AG04449 (cell line): ENCODE measurements around the gene CNDP1.

Source experiments
- CTCF ChIA-PET: fragments of 350-600 bp; formaldehyde crosslinking; extraction: SDS; loops from one replicate; lab custom pipeline; 2021; ENCODE audit warnings: antibody characterized with exemption; lab: Yijun Ruan, JAX
- POLR2A ChIA-PET: fragments of 400-600, 350-600 bp; formaldehyde crosslinking; extraction: SDS; loops from one replicate; lab custom pipeline; 2020; ENCODE audit warnings: antibody characterized with exemption, inconsistent platforms; lab: Yijun Ruan, JAX
- DNase-seq: peaks from one replicate; pipeline ENCODE4 v3.0.0-alpha.2; 2010; ENCODE audit warnings: low read depth, low spot score
- H3K4me3 ChIP-seq: 2 replicates; pipeline ENCODE4 v1.5.1; 2011; ENCODE audit warnings: low read depth, mild to moderate bottlenecking, control low read depth, low read length
- CTCF ChIP-seq: IDR thresholded peaks from one replicate; pipeline ENCODE4 v1.5.1; 2011; ENCODE audit warnings: mild to moderate bottlenecking, moderate library complexity, low read length, control low read depth, inconsistent platforms; ENCODE audit not compliant: insufficient read depth; ENCODE audit errors: missing control alignments

The CNDP1 gene

GRCh38 chr18:74516271-74517235 is 17.7 kb upstream of the CNDP1 start:
- no peak for TF ChIP-seq CTCF
- CTCF ChIA-PET = interaction anchor here (1.8 to 1.9 kb wide), 2 partner anchors 14 to 35 kb away, joined by 5 to 6 read pairs; no protein-coding TSS in a partner anchor
- H3K4me3 ChIP-seq = no peak overlapping the region
- POLR2A ChIA-PET = no interaction called here
- no peak for DNase-seq

DNA sequence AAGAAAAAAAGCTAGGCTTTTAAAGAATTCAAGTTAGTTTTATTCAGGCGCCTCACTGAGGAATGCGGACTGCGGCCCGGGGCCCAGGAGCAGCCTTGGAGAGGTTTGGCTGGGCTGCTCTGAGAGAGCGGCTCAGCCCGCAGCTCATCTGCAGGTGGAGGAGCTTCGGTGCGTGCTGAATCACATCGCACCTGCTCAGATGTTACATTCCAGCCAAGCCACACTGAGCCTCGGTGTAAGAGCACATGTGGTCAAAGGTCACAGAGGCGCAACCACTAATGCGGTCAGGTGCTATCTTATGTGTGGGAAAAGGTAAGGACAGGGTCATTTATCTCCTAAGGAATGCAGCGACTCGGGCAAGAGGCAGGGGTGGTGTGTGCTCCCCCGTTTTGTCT is 17.1 kb upstream of the CNDP1 start:
- DNase-seq = no peak
- POLR2A ChIA-PET = no interaction called here
- TF ChIP-seq CTCF = no peak
- no peak overlapping the region for H3K4me3 ChIP-seq
- CTCF ChIA-PET = interaction anchor here (1.8 to 1.9 kb wide), 2 partner anchors 14 to 35 kb away, joined by 5 to 6 read pairs; no protein-coding TSS in a partner anchor

- CTCF ChIA-PET = interaction anchor here (1.8 kb wide), 1 partner anchor 12 kb away, joined by 6 read pairs; no protein-coding TSS in a partner anchor
- POLR2A ChIA-PET = no interaction called here
- H3K4me3 ChIP-seq = no peak overlapping the region
- no peak for DNase-seq
- no peak for TF ChIP-seq CTCF
Observed at GRCh38 chr18:74518456-74519295, 15.6 kb upstream of the CNDP1 start.

GRCh38 chr18:74519320-74520095 is 14.8 kb upstream of the CNDP1 start:
- DNase-seq = no peak
- ChIA-PET CTCF (no interaction called here), POLR2A (no interaction called here)
- no peak for TF ChIP-seq CTCF
- H3K4me3 ChIP-seq = no peak overlapping the region

DNA sequence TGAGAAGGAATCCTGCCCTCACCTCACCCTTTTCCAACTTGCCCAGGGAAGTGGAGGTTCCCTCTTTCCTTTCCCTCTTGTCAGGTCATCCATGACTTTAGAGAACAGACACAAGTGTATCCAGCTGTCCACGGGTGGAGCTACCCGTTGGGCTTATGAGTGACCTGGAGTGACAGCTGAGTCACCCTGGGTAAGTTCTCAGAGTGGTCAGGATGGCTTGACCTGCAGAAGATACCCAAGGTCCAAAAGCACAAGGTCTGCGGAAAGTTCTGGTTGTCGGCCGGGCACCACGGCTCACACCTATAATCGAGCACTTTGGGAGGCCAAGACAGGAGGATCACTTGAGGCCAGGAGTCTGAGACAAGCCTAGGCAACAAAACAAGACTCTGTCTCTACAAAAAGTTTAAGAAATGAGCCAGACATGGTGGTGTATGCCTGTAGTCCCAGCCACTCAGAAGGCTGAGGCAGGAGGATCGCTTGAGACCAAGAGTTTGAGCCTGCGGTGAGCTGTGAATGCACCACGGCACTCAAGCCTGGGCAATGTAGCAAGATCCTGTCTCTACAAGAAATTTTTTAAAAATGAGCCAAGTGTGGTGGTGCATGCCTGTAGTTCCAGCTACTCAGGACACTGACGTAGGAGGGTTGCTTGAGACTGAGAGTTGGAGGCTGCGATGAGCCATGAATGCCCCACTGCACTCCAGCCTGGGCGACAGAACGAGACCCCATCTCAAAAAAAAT is 14.0 kb upstream of the CNDP1 start:
- DNase-seq = no peak
- ChIA-PET POLR2A (no interaction called here), CTCF (no interaction called here)
- no peak for TF ChIP-seq CTCF
- H3K4me3 ChIP-seq = no peak overlapping the region
